HFF-Myc (cell line): Measurements from ENCODE around the gene CTBP2.

Experiments
- DNase-seq: peaks from one replicate; pipeline ENCODE4 v3.0.0-alpha.2; 2011; ENCODE audit warnings: low read depth; ENCODE audit errors: extremely low read depth
- H3K4me3 ChIP-seq: replicated peaks from 2 replicates; pipeline ENCODE4 v1.5.1; 2011; ENCODE audit warnings: low read depth, mild to moderate bottlenecking, control low read depth, low read length
- TF ChIP-seq, protein P1 (sequence below): IDR thresholded peaks from 2 replicates; pipeline ENCODE4 v1.5.1; 2012; ENCODE audit warnings: mild to moderate bottlenecking, low read depth, low read length, control low read depth; ENCODE audit errors: missing control alignments

CTBP2 gene

DNA sequence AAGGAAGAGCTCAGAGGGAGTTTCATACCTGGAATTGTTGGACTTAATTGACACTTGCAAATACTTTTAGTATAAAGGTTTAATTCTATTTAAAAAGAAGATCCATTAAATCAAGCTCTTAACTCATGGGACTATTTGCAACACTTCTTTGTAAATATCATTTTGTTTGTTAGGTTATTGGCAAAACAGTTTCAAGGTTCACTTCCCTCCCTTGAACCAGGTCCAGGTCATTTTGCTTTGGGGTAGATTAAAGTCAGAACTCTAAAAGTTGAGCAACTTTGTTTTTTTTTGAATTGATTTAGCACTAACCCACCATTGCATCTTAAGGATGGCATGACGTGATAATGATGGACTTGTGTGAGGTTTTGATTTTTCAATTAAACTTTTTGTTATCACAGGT, 172.6 kb downstream of the CTBP2 start:
- DNase-seq, result no peak
- TF ChIP-seq, protein P1, sequence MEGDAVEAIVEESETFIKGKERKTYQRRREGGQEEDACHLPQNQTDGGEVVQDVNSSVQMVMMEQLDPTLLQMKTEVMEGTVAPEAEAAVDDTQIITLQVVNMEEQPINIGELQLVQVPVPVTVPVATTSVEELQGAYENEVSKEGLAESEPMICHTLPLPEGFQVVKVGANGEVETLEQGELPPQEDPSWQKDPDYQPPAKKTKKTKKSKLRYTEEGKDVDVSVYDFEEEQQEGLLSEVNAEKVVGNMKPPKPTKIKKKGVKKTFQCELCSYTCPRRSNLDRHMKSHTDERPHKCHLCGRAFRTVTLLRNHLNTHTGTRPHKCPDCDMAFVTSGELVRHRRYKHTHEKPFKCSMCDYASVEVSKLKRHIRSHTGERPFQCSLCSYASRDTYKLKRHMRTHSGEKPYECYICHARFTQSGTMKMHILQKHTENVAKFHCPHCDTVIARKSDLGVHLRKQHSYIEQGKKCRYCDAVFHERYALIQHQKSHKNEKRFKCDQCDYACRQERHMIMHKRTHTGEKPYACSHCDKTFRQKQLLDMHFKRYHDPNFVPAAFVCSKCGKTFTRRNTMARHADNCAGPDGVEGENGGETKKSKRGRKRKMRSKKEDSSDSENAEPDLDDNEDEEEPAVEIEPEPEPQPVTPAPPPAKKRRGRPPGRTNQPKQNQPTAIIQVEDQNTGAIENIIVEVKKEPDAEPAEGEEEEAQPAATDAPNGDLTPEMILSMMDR, result no peak
- H3K4me3 ChIP-seq, result no peak overlapping the region

DNA sequence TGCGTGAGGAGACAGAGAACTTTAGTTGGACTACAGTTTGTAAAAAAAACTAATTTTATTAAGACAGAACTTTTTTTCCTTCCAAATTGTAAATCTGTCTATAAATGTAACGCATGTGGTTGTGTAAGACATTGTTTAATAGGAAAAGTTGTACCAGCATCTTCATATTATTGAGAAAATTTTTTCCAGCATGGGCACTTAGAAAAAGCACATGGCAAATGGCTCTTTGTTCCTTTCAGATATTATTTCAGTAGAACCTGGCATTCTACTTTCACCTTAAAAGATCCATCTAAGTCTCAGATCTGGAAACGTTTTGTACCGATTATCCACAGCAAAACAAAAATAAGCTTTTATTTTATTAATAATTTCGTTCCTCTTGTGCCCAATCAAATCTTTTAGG, 175.2 kb downstream of the CTBP2 start:
- TF ChIP-seq, protein P1, result no peak
- no peak for DNase-seq
- H3K4me3 ChIP-seq, result no peak overlapping the region

DNA sequence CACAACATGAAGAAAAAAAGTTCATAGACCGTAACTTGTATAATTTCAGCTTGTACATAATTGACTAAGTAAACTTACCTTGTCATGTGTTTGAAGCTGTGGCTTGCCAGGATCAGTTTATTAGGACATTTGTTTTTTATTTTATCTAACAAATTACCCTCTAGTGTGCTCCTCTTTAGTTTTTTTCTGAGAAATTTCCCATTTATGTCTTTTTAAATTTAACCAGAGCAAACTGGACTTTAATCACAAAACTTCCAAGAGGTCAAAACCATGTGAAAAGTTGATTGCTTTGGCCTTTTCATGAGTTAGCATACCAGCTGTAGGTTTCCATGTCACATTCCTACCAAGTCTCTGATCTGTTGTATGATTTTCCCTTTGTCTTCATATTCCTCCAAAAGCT, 176.0 kb downstream of the CTBP2 start:
- DNase-seq, result no peak
- TF ChIP-seq, protein P1, result no peak
- no peak overlapping the region for H3K4me3 ChIP-seq

DNA sequence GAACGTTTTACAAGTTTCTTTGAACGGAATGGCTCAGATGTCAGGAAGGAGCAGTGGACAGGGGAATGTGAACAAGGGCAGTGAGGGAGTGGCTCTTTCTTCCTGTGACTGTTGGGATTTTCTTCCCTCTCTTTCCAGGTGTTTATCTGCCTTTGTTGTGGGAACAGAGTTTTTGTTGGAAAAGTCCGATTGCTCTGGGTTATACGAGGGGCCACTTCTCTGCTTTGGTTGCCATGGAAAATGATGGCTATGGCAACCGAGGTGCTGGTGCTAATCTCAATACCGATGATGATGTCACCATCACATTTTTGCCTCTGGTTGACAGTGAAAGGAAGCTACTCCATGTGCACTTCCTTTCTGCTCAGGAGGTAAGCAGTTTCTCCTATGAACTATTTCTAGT, 177.0 kb downstream of the CTBP2 start:
- no peak overlapping the region for H3K4me3 ChIP-seq
- peak; percentile 25 for DNase-seq
- TF ChIP-seq, protein P1, result no peak

DNA sequence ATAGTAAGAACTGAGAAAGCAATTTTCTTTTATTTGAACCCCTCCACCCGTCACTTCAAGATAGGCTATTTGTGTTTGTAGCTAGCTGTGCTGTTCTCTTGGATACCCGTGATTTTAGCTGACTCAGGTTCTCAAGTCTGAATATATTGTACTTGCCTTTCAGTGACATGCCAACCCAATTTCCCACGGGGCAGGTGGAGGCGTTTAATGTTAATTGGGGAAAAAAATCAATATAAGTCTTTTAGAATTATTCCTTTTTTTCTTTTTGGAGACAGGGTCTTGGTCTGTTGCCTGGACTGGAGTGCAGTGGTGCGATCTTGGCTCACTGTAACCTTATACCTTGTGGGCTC, 182.0 kb downstream of the CTBP2 start:
- no peak overlapping the region for H3K4me3 ChIP-seq
- TF ChIP-seq, protein P1, result no peak
- no peak for DNase-seq

DNA sequence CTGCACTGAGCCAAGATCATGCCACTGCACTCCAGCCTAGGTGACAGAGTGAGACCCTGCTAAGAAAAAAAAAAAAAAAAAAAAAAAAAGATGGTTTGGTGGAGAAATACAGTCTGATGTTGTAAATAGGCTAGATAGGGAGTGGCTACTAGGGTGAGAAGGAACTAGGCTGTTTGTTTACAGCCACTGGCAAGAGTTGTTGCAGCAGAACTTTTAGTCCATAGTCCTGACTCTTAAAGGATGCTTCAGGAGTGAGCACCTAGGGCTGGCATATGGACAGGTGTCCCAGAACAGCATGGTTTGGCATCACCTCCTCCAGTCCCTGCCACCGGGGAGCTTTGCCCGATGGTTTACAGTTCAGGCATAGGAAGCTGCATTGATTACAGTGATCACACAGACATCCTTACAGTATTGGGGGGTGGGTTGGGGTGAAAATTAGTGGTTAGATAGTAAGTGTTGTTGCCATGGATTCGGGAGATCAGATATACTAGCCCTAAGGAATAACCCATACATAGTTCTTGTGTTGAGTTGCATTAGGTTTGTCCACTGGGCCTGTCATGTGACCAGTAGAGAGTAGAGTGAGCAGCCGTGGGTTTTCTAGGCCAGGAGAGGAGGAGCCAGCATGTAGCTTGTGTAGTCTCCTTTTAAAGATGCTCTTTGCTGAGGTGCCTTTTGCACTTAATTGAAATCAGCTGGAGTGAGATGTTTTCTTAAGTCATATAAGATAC, 182.6 kb downstream of the CTBP2 start:
- H3K4me3 ChIP-seq, result no peak overlapping the region
- TF ChIP-seq, protein P1, result no peak
- DNase-seq, result peak; percentile 11

DNA sequence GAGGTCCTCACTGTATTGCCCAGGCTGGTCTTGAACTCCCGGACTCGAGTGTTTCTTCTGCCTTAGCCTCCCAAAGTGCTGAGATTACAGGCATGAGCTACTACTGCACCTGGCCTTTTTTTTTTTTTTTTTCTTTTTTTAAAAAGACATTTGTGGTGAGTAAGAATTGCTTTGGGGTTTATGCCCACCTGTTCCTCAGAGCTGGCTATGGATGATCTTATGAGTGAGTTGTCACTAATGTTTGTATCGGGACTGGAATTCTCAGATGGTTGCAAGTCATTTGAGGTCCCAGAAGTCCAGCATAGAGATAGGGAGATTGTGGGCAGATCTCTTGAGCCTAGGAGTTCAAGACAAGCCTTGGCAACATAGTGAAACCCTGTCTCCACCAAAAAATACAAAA, 183.2 kb downstream of the CTBP2 start:
- TF ChIP-seq, protein P1, result no peak
- no peak overlapping the region for H3K4me3 ChIP-seq
- DNase-seq, result no peak
